HUES64 (cell line): ENCODE data around the gene LRRC1.

ENCODE experiments used
- H3K27ac ChIP-seq: 2 replicates; pipeline ENCODE4 v1.7.0; 2013; ENCODE audit warnings: low read depth, low read length, inconsistent platforms
- H3K27me3 ChIP-seq: 2 replicates; pipeline ENCODE4 v1.6.1; 2013; ENCODE audit warnings: mild to moderate bottlenecking, low read length; ENCODE audit not compliant: insufficient read depth
- H3K36me3 ChIP-seq: 2 replicates; pipeline ENCODE4 v1.6.1; 2013; ENCODE audit warnings: mild to moderate bottlenecking, low read length; ENCODE audit not compliant: insufficient read depth
- H3K4me1 ChIP-seq: 2 replicates; pipeline ENCODE4 v1.6.1; 2013; ENCODE audit warnings: mild to moderate bottlenecking, low read length, moderate library complexity; ENCODE audit not compliant: insufficient read depth
- H3K4me3 ChIP-seq: 2 replicates; pipeline ENCODE4 v1.5.1; 2013; ENCODE audit warnings: mild to moderate bottlenecking, low read length, moderate library complexity
- H3K9ac ChIP-seq: 2 replicates; pipeline ENCODE4 v1.6.1; 2013; ENCODE audit warnings: mild to moderate bottlenecking, low read depth, low read length
- H3K9me3 ChIP-seq: 2 replicates; pipeline ENCODE4 v1.6.1; 2013; ENCODE audit warnings: low read depth, low read length; ENCODE audit not compliant: insufficient read depth
- WGBS: fragments of 150-250, 120-280 bp; methylation state at CpG from one replicate; pipeline ENCODE4 v1.1.7; 2013; ENCODE audit warnings: missing lambda C conversion rate; 5-methylcytosine and 5-hydroxymethylcytosine counted together

The LRRC1 gene

DNA sequence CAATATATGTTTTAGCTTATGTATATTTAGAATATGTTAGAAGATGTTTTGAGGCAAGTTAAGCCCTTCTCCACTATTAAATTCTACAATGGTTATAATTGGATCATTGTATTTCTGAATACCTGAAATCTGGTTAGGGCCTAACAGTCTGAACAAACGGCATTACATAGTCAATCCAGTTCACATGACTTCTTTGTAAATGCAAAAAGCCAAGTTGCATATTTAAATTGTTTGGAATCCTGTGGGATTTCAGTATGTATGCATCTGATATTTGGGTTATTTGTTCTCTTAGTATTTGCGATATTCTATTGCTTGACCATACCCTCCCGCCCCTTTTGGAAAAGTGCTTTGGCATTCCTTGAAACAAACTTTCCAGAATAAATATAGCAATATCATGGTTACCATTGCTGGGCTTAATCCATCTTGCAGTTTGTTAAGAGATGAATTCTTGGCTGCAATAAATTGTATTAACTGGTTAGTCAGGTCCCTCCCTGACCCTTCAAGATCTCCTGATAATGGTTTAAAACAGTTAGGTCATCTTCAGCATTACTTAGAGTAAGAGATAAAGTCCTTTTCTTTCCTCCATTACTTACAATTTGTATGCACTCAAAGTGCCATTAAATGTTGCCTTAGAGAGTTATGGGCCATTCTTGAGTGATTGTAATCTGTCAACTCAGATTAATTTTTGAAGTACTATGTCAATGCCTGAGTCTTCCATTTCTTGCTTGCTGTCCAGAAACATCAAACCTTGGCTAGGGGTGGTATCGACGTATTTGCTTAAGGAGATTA is 36.5 kb downstream of the LRRC1 start:
- Histone ChIP-seq H3K4me3 (no peak overlapping the region), H3K4me1 (peaks cover 36% of the 10 kb centered on the region), H3K9me3 (no peaks in the 10 kb centered on the region), H3K27ac (no peak overlapping the region), H3K27me3 (no peaks in the 10 kb centered on the region), H3K9ac (no peak overlapping the region), H3K36me3 (no peaks in the 10 kb centered on the region)
- WGBS = 99% methylated on average over 5 of the region's 5 CpGs

DNA sequence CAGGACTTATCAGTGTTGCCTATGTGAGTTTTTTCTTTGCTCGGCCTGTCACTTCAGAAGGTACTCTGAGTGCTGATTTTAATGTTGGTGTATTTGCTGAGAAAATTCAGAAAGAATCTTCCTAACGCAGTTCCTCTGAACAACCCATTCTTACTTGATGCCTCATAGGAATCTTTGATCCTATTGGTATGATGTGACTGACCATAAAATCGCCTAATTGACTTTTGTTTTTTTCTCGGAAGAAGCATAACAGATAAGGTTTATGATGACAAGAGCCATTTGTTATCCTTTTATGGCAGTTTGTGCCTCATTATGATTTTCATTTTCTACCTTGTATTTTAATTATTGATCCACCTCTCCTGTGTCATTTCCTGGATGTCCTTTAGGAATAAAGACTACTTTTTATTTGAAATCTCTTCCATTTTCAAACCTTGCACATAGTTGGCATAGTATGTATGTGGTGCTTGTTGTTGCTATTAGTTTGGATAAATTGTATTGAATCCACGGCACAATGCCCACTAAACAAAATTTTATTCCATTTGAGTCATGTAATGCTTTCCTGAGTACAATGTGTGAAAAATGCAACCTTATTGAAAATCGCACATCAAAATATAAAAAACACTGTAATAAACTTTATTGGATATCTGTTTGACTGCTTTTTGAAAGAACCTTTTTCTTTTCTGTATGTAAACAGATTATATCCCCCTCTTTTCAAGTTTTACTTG is 37.3 kb downstream of the LRRC1 start:
- Histone ChIP-seq H3K27me3 (no peaks in the 10 kb centered on the region), H3K27ac (no peak overlapping the region), H3K9me3 (no peaks in the 10 kb centered on the region), H3K4me3 (no peak overlapping the region), H3K9ac (no peak overlapping the region), H3K36me3 (no peaks in the 10 kb centered on the region), H3K4me1 (peaks cover 31% of the 10 kb centered on the region)
- 93% methylated on average over 3 of the region's 6 CpGs for WGBS

DNA sequence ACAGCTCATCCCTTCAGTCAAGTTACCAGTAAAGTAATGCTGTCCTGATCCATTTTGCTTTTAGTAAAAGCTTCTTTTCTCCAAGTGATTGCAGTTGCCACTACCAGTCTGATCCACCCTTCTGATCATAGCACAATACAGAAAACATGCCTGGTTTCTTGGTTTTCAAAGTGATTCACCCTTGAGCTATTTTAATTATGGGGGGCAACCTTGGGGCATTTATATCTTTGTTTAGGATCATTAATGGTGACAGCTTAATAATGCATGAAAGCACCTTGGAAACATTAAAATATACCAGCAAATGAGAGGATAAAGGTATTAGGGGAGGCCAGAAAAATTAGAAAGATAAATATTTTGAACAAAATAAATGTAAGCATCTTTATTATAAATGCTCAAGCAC is 38.4 kb downstream of the LRRC1 start:
- no peaks in the 10 kb centered on the region for H3K9me3 ChIP-seq
- no peak overlapping the region for H3K9ac ChIP-seq
- H3K4me3 ChIP-seq = no peak overlapping the region
- H3K27me3 ChIP-seq = no peaks in the 10 kb centered on the region
- no peak overlapping the region for H3K27ac ChIP-seq
- no peaks in the 10 kb centered on the region for H3K36me3 ChIP-seq
- peaks cover 27% of the 10 kb centered on the region for H3K4me1 ChIP-seq

DNA sequence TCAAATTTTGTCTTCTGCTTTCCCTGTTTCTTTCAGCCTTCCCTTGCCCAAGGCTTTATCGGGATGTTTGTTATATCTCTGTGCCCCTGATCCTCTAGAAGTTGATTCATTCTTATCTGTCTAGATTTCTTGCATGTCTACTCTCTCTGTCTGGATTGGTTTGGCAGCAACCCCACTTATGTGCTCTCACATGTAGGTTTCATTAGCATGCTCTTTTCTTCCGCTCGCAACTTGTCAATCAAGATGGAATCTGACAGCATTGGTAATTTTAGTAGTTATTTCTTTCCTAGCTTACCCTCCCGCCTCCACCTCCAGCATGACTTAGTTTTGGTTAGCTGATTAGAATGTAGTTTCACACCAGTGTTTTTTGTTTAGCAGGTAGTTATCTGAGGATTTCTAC is 39.3 kb downstream of the LRRC1 start:
- no peaks in the 10 kb centered on the region for H3K9me3 ChIP-seq
- 98% methylated on average over 3 of the region's 4 CpGs for WGBS
- H3K27me3 ChIP-seq = no peaks in the 10 kb centered on the region
- no peaks in the 10 kb centered on the region for H3K36me3 ChIP-seq
- H3K9ac ChIP-seq = no peak overlapping the region
- no peak overlapping the region for H3K27ac ChIP-seq
- no peak overlapping the region for H3K4me3 ChIP-seq
- H3K4me1 ChIP-seq = peaks cover 25% of the 10 kb centered on the region

DNA sequence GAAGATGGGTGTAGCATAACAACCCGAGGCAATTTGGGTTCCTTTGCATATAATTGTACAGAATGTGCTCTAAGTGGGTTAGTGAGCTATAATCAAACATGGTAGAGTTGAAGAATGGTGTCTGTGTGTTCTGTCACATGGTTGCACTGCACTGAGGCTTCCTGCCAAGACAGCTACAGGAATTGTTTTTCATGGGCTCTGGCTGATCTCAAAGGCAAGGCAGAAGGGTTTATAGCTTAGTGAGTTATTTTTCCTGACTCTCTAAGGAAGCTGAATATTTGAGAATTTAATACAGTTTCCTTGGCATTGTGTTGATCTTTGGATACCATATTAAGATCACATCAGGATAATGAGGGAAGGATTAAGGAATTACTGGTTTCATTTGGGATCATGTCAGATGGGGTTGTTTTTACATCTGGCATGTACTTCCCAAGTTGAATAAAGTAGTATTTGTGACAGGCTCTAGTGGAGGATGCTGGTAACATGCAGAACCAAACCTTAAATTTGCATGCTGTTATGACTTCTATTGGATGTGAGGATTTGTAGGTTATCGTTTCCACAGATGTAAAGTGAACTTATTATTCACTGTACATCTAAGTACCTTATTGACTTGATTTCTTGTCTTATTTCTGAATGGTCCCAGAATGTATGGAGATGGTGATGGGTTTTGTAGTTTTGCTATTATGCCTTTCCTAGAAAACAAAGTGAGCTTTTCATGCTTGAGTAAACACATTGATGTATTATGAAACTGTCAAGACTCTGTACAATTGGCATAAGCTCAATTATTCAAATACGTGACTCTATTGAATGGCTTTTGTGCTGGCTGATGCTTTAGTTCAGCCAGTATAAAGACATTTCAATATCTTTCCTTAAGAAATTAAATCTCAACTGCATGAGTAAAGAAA is 43.3 kb downstream of the LRRC1 start:
- Histone ChIP-seq H3K36me3 (no peaks in the 10 kb centered on the region), H3K9me3 (peaks cover 5% of the 10 kb centered on the region; the same call in 1 of the 2 replicates), H3K4me3 (no peak overlapping the region), H3K4me1 (peaks cover 6% of the 10 kb centered on the region), H3K27ac (no peak overlapping the region), H3K9ac (no peak overlapping the region), H3K27me3 (no peaks in the 10 kb centered on the region)
- 92% methylated on average over 2 of the region's 3 CpGs for WGBS

DNA sequence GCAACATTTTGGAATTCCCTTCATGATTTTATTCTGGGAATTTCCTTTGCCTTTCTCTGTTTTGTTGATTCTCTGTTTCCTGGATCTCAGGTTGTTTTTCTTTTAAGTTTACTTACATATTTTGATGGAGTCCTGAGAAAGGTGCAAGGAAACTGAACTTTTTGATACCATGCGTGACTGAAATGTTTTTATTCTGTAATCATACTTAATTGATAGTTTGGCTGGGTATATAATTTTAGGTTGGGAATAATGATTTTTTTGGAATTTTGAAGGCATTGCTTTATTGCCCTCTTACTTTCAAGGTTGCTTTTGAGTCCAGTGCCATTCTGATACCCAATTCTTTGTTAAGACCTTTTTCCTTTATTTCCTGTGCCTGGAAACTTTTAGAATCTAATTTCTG is 45.2 kb downstream of the LRRC1 start:
- Histone ChIP-seq H3K27me3 (no peaks in the 10 kb centered on the region), H3K27ac (no peak overlapping the region), H3K4me1 (peaks cover 9% of the 10 kb centered on the region), H3K9me3 (peaks cover 5% of the 10 kb centered on the region; the same call in 1 of the 2 replicates), H3K4me3 (no peak overlapping the region), H3K36me3 (no peaks in the 10 kb centered on the region), H3K9ac (no peak overlapping the region)
- 94% methylated on average over 1 of the region's 1 CpG for WGBS

DNA sequence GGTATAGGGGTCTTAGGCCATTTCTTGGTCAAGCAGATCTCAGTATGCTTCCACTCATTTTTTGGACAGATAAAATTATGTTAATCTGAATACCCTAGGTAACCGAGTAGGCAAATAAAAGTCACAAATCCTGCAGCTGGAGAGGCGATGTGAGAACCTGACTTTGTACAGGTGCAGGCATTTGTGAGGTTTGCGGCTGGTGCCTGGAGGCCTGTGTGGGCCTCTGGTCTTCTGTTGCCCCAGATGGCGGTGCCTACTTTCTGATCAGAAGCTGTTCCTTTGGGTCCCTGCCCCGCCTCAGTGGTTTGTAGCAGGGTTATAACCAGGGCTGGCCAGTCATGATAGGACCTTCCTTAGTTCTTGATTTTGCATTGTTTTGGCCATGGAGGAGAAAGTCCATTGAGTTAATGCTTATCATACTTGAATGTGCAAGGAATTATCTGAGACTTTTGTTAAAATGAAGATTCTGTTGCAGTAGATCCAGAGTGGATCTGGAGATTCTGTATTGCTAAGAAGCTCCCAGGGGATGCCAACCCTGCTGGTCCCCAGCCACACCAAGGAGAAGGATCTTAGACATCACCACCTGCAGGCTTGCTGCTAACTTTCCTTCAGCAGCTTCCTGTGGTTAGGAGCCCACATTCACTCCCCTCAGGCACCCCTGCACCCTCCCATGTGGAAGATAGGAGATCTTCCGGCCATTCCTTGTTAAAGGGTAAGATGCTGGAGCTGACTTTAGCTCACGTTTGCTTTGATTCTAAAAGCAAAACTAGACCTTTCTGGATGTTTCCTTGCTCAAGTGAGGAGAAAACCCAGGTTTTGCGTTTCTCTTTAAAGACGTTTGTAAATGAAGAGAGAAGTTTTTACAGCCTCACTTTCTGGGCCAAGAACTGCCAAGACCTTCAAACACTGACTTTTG is 50.7 kb downstream of the LRRC1 start:
- Histone ChIP-seq H3K4me3 (no peak overlapping the region), H3K36me3 (no peaks in the 10 kb centered on the region), H3K27me3 (no peaks in the 10 kb centered on the region), H3K9me3 (no peaks in the 10 kb centered on the region), H3K9ac (no peak overlapping the region), H3K4me1 (peaks cover 9% of the 10 kb centered on the region), H3K27ac (no peak overlapping the region)
- 97% methylated on average over 9 of the region's 9 CpGs for WGBS

DNA sequence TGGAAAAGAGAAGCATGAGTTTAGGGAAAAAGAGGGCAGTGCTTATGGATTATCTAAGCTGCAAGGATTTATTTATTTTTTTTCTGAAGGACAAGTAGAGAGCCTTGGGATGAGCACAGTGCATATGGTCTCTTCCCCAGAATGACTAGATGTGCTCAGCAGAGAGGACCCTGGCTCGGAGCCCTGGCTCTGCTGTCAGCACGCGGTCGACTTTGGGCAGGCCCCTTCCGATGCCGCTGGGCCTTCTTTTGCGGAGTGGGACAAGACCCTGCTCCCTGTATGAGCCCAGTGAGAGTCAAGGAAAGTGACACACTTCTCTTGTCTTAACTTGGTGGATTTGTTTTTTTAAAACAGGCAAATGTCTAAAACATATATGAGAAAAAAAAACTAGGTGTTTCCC is 51.4 kb downstream of the LRRC1 start:
- Histone ChIP-seq H3K9me3 (no peaks in the 10 kb centered on the region), H3K36me3 (no peaks in the 10 kb centered on the region), H3K27ac (no peak overlapping the region), H3K4me1 (peaks cover 5% of the 10 kb centered on the region), H3K4me3 (no peak overlapping the region), H3K27me3 (no peaks in the 10 kb centered on the region), H3K9ac (no peak overlapping the region)
- 93% methylated on average over 7 of the region's 7 CpGs for WGBS

DNA sequence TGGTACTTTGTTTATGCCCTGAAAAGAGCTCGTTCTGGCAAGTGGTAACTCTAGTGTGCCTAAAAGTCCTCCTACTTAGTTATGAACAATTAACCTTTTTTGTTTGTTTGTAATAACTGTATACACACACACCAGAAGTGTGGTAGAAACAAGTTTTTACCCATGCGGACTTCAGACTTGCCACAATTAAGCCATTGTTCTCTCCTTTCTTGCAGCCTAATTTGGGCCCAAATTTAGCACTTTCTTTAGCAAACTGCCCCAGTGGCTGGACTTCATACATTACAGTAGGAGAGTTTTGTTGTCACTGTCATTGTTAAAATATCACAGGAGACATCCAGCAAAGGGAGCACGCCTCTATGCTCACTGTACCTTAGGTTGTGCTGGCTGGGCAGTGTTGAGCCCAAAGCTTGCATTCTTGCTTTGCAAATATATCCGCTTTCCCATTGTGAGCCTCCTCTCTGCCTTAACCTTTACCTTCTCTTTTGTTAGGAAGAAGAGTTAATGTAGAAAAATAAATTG is 53.0 kb downstream of the LRRC1 start:
- Histone ChIP-seq H3K9me3 (no peaks in the 10 kb centered on the region), H3K4me1 (peaks cover 3% of the 10 kb centered on the region; the same call in 1 of the 2 replicates)
- WGBS = 77% methylated on average over 4 of the region's 4 CpGs

DNA sequence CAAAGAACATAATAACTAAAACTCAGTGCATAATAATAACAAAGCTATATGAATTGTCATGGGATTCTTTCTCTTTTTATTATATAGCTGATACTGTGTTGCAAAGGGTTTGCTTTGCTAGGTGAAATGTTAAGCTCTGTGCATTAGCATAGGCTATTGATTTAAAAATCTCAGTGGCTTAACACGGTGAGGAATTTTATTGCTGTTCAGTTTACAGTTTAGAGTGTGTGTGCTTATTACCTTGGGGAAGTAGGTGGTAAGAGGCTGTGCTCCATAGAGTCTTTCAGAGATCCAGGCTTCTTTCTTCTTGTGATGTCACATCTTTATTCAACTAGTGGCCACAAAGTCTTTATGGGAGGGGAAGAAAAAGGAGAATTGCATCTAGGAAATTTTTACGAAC is 55.7 kb downstream of the LRRC1 start:
- no peak overlapping the region for H3K4me3 ChIP-seq
- 90% methylated on average over 1 of the region's 2 CpGs for WGBS
- H3K36me3 ChIP-seq = no peaks in the 10 kb centered on the region
- no peaks in the 10 kb centered on the region for H3K27me3 ChIP-seq
- H3K4me1 ChIP-seq = no peaks in the 10 kb centered on the region
- H3K9me3 ChIP-seq = no peaks in the 10 kb centered on the region
- no peak overlapping the region for H3K27ac ChIP-seq
- no peak overlapping the region for H3K9ac ChIP-seq

More for the DNA sequence above, 53.0 kb downstream of the LRRC1 start:
- Histone ChIP-seq H3K27ac (no peak overlapping the region), H3K4me3 (no peak overlapping the region), H3K9ac (no peak overlapping the region), H3K27me3 (no peaks in the 10 kb centered on the region), H3K36me3 (no peaks in the 10 kb centered on the region)
